ENCODE measurements around the gene HMOX1. TPM values are rescaled to one million over a fixed set of nuclear protein-coding genes. Genes with fewer than 3 reads are reported as not detected.
A peak's percentile ranks its signal among the peaks of the same experiment; 100 is the strongest.

The HMOX1 gene
- total RNA-seq, 4 donors from 2014 or later = 13.6 to 95.7 (median 61.8) TPM

- peak in 1 of 2 donors; percentile 11 for TF ChIP-seq POLR2A (IDR thresholded peaks at IDR 0.05)
- TF ChIP-seq CTCF (IDR thresholded peaks at IDR 0.05) = peak; percentile 84 to 86
- TF ChIP-seq EP300 (IDR thresholded peaks at IDR 0.05) = no peak
- peak in 2 of 3 donors; percentile 33 to 45 for TF ChIP-seq POLR2AphosphoS5 (IDR thresholded peaks at IDR 0.05)
- H3K4me1 ChIP-seq = peaks cover 38% of the 10 kb centered on the region
These were observed 30.1 kb upstream of the HMOX1 start for GRCh38 chr22:35350539-35351503.

DNA sequence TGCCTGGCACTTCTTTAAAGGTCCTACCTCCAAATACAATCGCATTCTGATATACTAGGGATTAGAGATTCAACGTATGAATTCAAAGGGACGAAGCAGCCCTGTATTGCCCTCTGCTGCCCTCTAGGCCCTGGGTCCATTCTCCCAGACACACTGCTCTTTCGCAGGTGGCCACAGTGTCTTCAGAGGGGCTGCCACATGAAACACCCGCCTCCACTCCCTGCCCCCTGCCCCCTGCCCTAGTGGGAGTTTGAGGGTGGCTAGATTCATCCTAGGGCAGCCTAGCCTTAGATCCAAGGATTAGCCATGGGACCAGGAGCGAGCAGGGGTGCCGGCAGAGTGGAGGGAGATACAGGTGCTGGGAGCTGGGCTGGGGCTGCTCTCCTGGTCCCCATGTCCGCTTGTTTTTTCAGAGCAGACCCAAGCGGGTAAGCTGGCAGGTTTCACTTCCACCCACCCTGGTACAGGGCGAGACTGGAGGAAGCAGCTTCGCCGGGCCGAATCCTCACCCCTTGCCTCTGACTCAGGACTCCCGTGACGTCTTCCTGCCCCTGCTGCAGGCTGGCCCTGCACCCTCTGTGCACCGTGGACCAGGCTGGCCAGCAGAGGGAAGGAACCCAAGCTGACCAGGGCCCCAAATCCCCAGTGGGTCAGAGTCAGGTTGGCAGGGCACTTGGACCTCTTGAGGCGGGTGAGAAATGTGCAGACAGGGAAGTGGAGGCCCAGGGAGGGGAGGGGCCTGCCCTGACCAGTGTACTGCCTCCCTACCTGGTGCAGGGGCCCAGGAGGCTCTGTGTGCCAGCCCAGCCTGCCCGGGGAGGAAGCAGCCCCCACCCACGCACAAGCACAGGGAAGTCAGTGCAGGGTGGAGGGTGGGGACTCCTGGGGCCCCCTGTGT, 28.4 kb upstream of the HMOX1 start:
- H3K4me3 ChIP-seq = no peak overlapping the region
- H3K4me1 ChIP-seq = peaks cover 38% of the 10 kb centered on the region
- DNase-seq (ENCODE audit: low spot score in 2 of 2) = peak; percentile 85
- H3K9me3 ChIP-seq = no peaks in the 10 kb centered on the region
- 57% methylated on average over 13 of the region's 19 CpGs for WGBS
- H3K27me3 ChIP-seq = no peaks in the 10 kb centered on the region
- peaks cover 9% of the 10 kb centered on the region for H3K36me3 ChIP-seq
- no peak overlapping the region for H3K27ac ChIP-seq
- TF ChIP-seq EP300 (IDR thresholded peaks at IDR 0.05) (no peak), POLR2A (IDR thresholded peaks at IDR 0.05) (no peak), POLR2AphosphoS5 (IDR thresholded peaks at IDR 0.05) (no peak), CTCF (IDR thresholded peaks at IDR 0.05) (no peak)

More at GRCh38 chr22:35350539-35351503, 30.1 kb upstream of the HMOX1 start:
- peak; percentile 95 for DNase-seq (ENCODE audit: low spot score in 2 of 2)
- H3K9me3 ChIP-seq = no peaks in the 10 kb centered on the region
- H3K27ac ChIP-seq = peak overlapping the region; percentile 57
- peak overlapping the region; percentile 53 for H3K4me3 ChIP-seq
- WGBS = under 1% methylated on average over 25 of the region's 47 CpGs
- no peaks in the 10 kb centered on the region for H3K27me3 ChIP-seq
- peaks cover 26% of the 10 kb centered on the region for H3K36me3 ChIP-seq

GRCh38 chr22:35353318-35353717, 27.6 kb upstream of the HMOX1 start:
- no peak for DNase-seq (ENCODE audit: low spot score in 2 of 2)
- no peak overlapping the region for H3K27ac ChIP-seq
- 72% methylated on average over 12 of the region's 12 CpGs for WGBS
- H3K27me3 ChIP-seq = no peaks in the 10 kb centered on the region
- peaks cover under 1% of the 10 kb centered on the region for H3K36me3 ChIP-seq
- TF ChIP-seq CTCF (IDR thresholded peaks at IDR 0.05) (no peak), POLR2AphosphoS5 (IDR thresholded peaks at IDR 0.05) (no peak)
- no peaks in the 10 kb centered on the region for H3K9me3 ChIP-seq
- H3K4me3 ChIP-seq = no peak overlapping the region
- H3K4me1 ChIP-seq = peaks cover 38% of the 10 kb centered on the region

- H3K4me1 ChIP-seq = peaks cover 35% of the 10 kb centered on the region
- 87% methylated on average over 4 of the region's 4 CpGs for WGBS
- TF ChIP-seq CTCF (IDR thresholded peaks at IDR 0.05) (no peak), POLR2AphosphoS5 (IDR thresholded peaks at IDR 0.05) (no peak), EP300 (IDR thresholded peaks at IDR 0.05) (no peak), POLR2A (IDR thresholded peaks at IDR 0.05) (no peak)
- no peak overlapping the region for H3K4me3 ChIP-seq
- no peaks in the 10 kb centered on the region for H3K36me3 ChIP-seq
- no peak for DNase-seq (ENCODE audit: low spot score in 2 of 2)
- no peak overlapping the region for H3K27ac ChIP-seq
- H3K27me3 ChIP-seq = no peaks in the 10 kb centered on the region
- H3K9me3 ChIP-seq = no peaks in the 10 kb centered on the region
These were observed 26.8 kb upstream of the HMOX1 start for GRCh38 chr22:35354068-35354467.

All from suprapubic skin (tissue), 4 donors.